ENCODE data around the gene ABITRAM. TPM values are rescaled to one million over a fixed set of nuclear protein-coding genes. Genes with fewer than 3 reads are reported as not detected.

ABITRAM gene
- total and polyA plus RNA-seq, 12 donors, result 3.5 to 33.0 (median 12.3) TPM

DNA sequence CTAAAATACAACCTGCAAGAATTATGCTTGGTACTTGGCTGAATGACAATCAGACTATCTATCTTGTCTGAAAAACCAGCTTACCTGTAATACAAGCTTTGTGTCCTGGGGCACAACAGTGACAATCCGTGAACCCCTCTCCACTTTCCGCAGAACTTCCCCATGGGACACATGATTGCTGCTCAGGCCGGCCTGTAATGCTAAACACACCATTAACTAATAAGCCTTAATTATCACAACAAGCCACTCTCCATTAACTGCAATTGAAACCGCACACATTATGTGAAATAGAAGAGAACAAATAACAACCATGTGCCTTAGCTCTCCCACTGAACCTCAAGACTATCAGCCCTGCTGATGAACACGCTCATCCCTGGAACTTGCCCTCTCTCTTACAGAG is 34.0 kb upstream of the ABITRAM start:
- H3K27me3 ChIP-seq, result no peaks in the 10 kb centered on the region
- no peaks in the 10 kb centered on the region for H3K9me3 ChIP-seq (replicated peaks in 1 of 3)
- peaks cover 0 to 93% of the 10 kb centered on the region in 2 donors for H3K36me3 ChIP-seq (replicated peaks in 1 of 2)
- DNase-seq, result no peak
- TF ChIP-seq, protein P1, sequence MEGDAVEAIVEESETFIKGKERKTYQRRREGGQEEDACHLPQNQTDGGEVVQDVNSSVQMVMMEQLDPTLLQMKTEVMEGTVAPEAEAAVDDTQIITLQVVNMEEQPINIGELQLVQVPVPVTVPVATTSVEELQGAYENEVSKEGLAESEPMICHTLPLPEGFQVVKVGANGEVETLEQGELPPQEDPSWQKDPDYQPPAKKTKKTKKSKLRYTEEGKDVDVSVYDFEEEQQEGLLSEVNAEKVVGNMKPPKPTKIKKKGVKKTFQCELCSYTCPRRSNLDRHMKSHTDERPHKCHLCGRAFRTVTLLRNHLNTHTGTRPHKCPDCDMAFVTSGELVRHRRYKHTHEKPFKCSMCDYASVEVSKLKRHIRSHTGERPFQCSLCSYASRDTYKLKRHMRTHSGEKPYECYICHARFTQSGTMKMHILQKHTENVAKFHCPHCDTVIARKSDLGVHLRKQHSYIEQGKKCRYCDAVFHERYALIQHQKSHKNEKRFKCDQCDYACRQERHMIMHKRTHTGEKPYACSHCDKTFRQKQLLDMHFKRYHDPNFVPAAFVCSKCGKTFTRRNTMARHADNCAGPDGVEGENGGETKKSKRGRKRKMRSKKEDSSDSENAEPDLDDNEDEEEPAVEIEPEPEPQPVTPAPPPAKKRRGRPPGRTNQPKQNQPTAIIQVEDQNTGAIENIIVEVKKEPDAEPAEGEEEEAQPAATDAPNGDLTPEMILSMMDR (IDR thresholded peaks at IDR 0.05), result no peak
- TF ChIP-seq POLR2A (IDR thresholded peaks at IDR 0.05), result no peak
- no peaks in the 10 kb centered on the region for H3K4me1 ChIP-seq (replicated peaks in 1 of 2)
- no peak overlapping the region for H3K27ac ChIP-seq
- 87 to 98% (median 90%) methylated on average over 5 of the region's 5 CpGs for WGBS, 4 donors
- no peak overlapping the region for H3K4me3 ChIP-seq
- intact Hi-C loops (cut with DNase I), result no loop called here

DNA sequence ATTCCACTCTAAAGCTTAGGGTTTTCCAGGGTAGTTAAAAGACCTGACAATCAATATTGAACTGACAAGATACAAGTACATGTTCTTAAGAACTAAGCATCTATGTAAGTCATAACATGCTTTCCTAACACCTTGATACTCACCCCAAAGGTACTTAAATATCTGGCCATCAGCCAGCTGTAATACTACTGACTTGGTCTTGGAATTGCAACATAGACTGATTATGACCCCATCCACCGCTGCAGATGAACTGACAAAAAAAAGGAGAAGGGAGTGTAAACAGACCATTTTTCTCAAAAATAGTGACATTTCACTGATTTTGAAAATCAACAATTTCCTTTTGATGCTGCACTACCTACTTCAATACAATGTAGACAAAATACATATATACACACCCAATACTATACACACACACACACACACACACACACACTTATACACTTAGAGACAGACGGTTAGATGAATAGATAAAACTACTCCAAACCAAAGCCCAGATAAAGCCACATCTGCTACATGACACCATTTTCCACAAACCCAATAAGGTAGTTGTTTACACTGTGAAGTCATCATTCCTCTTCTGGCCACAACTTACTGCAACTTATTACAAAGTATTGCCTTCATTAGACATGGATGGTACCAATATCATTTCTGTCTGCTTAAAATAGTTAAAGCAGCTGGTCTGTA is 30.6 kb upstream of the ABITRAM start:
- Histone ChIP-seq H3K4me3 (no peak overlapping the region), H3K9me3 (replicated peaks in 1 of 3) (no peaks in the 10 kb centered on the region), H3K27ac (no peak overlapping the region), H3K36me3 (replicated peaks in 1 of 2) (peaks cover 0 to 92% of the 10 kb centered on the region in 2 donors), H3K4me1 (replicated peaks in 1 of 2) (no peaks in the 10 kb centered on the region), H3K27me3 (no peaks in the 10 kb centered on the region)
- intact Hi-C loops (cut with DNase I), result no loop called here
- 84 to 96% (median 86%) methylated on average over 2 of the region's 2 CpGs for WGBS, 4 donors
- TF ChIP-seq POLR2A (IDR thresholded peaks at IDR 0.05), result no peak
- TF ChIP-seq, protein P1 (IDR thresholded peaks at IDR 0.05), result no peak
- no peak for DNase-seq

DNA sequence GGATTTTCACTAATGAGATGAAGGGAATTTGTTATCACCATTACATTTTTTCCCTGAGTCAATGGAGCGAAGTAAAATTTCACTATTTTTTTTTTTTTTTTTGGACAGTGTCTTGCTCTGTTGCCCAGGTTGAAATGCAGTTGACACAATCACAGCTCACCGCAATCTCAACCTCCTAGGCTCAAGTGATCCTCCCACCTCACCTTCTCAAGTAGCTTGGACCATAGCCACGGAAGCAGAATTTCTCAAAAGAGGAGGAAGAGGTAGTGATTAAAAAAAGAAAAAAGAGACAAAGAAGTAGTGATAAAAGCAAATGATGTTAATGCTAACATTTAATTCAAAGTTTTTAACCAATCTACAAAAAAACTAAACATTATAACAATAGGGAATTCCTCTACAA is 30.0 kb upstream of the ABITRAM start:
- intact Hi-C loops (cut with DNase I), result no loop called here
- 96 to 100% (median 96%) methylated on average over 3 of the region's 3 CpGs for WGBS, 4 donors
- Histone ChIP-seq H3K36me3 (replicated peaks in 1 of 2) (peaks cover 0 to 92% of the 10 kb centered on the region in 2 donors), H3K9me3 (replicated peaks in 1 of 3) (no peaks in the 10 kb centered on the region), H3K27me3 (no peaks in the 10 kb centered on the region), H3K4me1 (replicated peaks in 1 of 2) (no peaks in the 10 kb centered on the region), H3K4me3 (no peak overlapping the region), H3K27ac (no peak overlapping the region)
- no peak for DNase-seq
- TF ChIP-seq, protein P1 (IDR thresholded peaks at IDR 0.05), result no peak
- TF ChIP-seq POLR2A (IDR thresholded peaks at IDR 0.05), result no peak

DNA sequence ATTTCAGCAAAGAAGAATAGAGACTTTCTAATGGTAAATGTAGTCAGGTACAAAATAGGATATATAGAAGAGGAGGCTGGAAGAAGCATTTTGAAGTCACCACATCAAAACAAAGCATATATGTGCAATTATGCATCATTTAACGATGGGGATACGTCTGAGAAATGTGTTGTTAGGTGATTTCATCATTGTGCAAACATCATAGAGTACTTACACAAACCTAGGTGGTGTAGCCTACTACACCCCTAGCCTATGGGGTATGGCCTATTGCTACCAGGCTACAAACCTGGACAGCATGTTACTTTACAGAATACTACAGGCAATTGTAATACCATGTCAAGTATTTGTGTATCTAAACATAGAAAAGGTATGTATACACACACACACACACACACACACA is 28.7 kb upstream of the ABITRAM start:
- TF ChIP-seq, protein P1 (IDR thresholded peaks at IDR 0.05), result no peak
- TF ChIP-seq POLR2A (IDR thresholded peaks at IDR 0.05), result no peak

More for the DNA sequence above, 28.7 kb upstream of the ABITRAM start:
- no peaks in the 10 kb centered on the region for H3K27me3 ChIP-seq
- no peak overlapping the region for H3K27ac ChIP-seq
- peaks cover 0 to 93% of the 10 kb centered on the region in 2 donors for H3K36me3 ChIP-seq (replicated peaks in 1 of 2)
- H3K4me3 ChIP-seq, result no peak overlapping the region
- no peaks in the 10 kb centered on the region for H3K9me3 ChIP-seq (replicated peaks in 1 of 3)
- WGBS, 4 donors, result 84 to 95% (median 94%) methylated on average over 2 of the region's 2 CpGs
- H3K4me1 ChIP-seq (replicated peaks in 1 of 2), result no peaks in the 10 kb centered on the region
- DNase-seq, result no peak
- intact Hi-C loops (cut with DNase I), result no loop called here

Data from adrenal gland (tissue), 12 donors.